Testis (tissue), 3 donors: ENCODE results near the gene JADE2. TPM values are rescaled to one million over a fixed set of nuclear protein-coding genes. Genes with fewer than 3 reads are reported as not detected.

Source experiments
- DNase-seq: peaks from one replicate; pipeline ENCODE4 v3.0.0-alpha.2; 2019
- H3K27ac ChIP-seq, 2 donors: fragments of 200-600 bp; sonication (generic); one replicate each; pipeline ENCODE4 v1.5.1; 2019
- H3K27me3 ChIP-seq: fragments of 200-600 bp; sonication (generic); one replicate; pipeline ENCODE4 v1.5.1; 2019
- H3K36me3 ChIP-seq: fragments of 200-600 bp; sonication (generic); one replicate; pipeline ENCODE4 v1.5.1; 2017; ENCODE audit warnings: low read depth; ENCODE audit errors: missing control alignments
- H3K4me1 ChIP-seq: fragments of 200-600 bp; sonication (generic); one replicate; pipeline ENCODE4 v1.5.1; 2019
- H3K4me3 ChIP-seq, 2 donors: fragments of 200-600 bp; sonication (generic); one replicate each; pipeline ENCODE4 v1.5.1; 2017 to 2019
- H3K9me3 ChIP-seq: fragments of 200-600 bp; sonication (generic); one replicate; pipeline ENCODE4 v1.5.1; 2017
- CTCF ChIP-seq, 3 experiments: fragments of 450-650 bp in 2 of 3; fragments of 200-600 bp in 1 of 3; sonication (generic) in 1 of 3; IDR thresholded peaks; one replicate each; pipeline ENCODE4 v1.5.1; 2016 to 2019; ENCODE audit warnings: antibody characterized with exemption in 3 of 3, mild to moderate bottlenecking in 2 of 3, moderate library complexity in 1 of 3
- POLR2A ChIP-seq: fragments of 450-650 bp; IDR thresholded peaks from one replicate; pipeline ENCODE4 v1.6.1; 2017; ENCODE audit warnings: antibody characterized with exemption, mild to moderate bottlenecking, moderate library complexity
- WGBS, 2 donors: methylation state at CpG; one replicate each; pipeline ENCODE4 v1.1.5; 2018; 5-methylcytosine and 5-hydroxymethylcytosine counted together
- intact Hi-C: fragments of 100-400 bp; cut with DNase I; formaldehyde crosslinking; loops from one replicate; pipeline ENCODE4 v1.15.1; 2023; ENCODE audit warnings: low total_unique reads
- polyA plus RNA-seq: library from polyadenylated mRNA; stranded (reverse); fragments of 350-450 nt; fragmentation: Illumina TruSeq; extraction: RNeasy Lipid Tissue Mini Kit (QIAGEN cat#74804); gene quantifications from one replicate; pipeline ENCODE4 v1.2.3, GENCODE V29; 2014; ENCODE audit warnings: low read depth, low replicate concordance; ENCODE audit not compliant: insufficient read depth
- total RNA-seq, 2 donors: library from RNA; depleted of rRNA; stranded (reverse); fragments of >200 nt; gene quantifications; one replicate each; pipeline ENCODE4 v1.2.3, GENCODE V29; 2016

Gene JADE2
- total and polyA plus RNA-seq, 3 donors from 2014 or later = 26.0 to 67.2 (median 54.5) TPM

GRCh38 chr5:134503088-134503936 is 22.2 kb upstream of the JADE2 start:
- WGBS, 2 donors = 73 to 91% methylated on average over 8 to 11 of the region's 11 CpGs
- H3K36me3 ChIP-seq = no peaks in the 10 kb centered on the region
- peak; percentile 27 for DNase-seq
- peak overlapping the region in 1 of 2 donors; percentile 52 for H3K27ac ChIP-seq
- TF ChIP-seq POLR2A = no peak
- TF ChIP-seq CTCF (IDR thresholded peaks at IDR 0.05) = no peak
- no peaks in the 10 kb centered on the region for H3K27me3 ChIP-seq
- no peaks in the 10 kb centered on the region for H3K9me3 ChIP-seq
- intact Hi-C loops = no loop called here
- H3K4me1 ChIP-seq = peaks cover 8% of the 10 kb centered on the region
- no peak overlapping the region for H3K4me3 ChIP-seq

- no peak for TF ChIP-seq CTCF (IDR thresholded peaks at IDR 0.05)
- TF ChIP-seq POLR2A = no peak
- Histone ChIP-seq H3K27ac (peak overlapping the region in 1 of 2 donors; percentile 52), H3K27me3 (no peaks in the 10 kb centered on the region), H3K36me3 (no peaks in the 10 kb centered on the region), H3K4me3 (no peak overlapping the region), H3K9me3 (no peaks in the 10 kb centered on the region), H3K4me1 (peaks cover 8% of the 10 kb centered on the region)
- 86 to 91% methylated on average over 3 of the region's 3 CpGs for WGBS, 2 donors
- intact Hi-C loops = no loop called here
- DNase-seq = no peak
These were observed 21.5 kb upstream of the JADE2 start for GRCh38 chr5:134503937-134504437.

- no peak for DNase-seq
- no peaks in the 10 kb centered on the region for H3K36me3 ChIP-seq
- intact Hi-C loops = no loop called here
- TF ChIP-seq POLR2A (no peak), CTCF (IDR thresholded peaks at IDR 0.05) (no peak)
- 89 to 91% methylated on average over 12 of the region's 12 CpGs for WGBS, 2 donors
- no peak overlapping the region for H3K4me3 ChIP-seq
- no peaks in the 10 kb centered on the region for H3K27me3 ChIP-seq
- H3K27ac ChIP-seq = no peak overlapping the region
- H3K4me1 ChIP-seq = peaks cover 8% of the 10 kb centered on the region
- no peaks in the 10 kb centered on the region for H3K9me3 ChIP-seq
These were observed 20.7 kb upstream of the JADE2 start for GRCh38 chr5:134504629-134505300.

- WGBS, 2 donors = 54 to 58% methylated on average over 6 to 10 of the region's 10 CpGs
- peaks cover 19% of the 10 kb centered on the region for H3K4me1 ChIP-seq
- peak; percentile 74 for DNase-seq
- H3K36me3 ChIP-seq = no peaks in the 10 kb centered on the region
- intact Hi-C loops = no loop called here
- no peaks in the 10 kb centered on the region for H3K27me3 ChIP-seq
- no peak overlapping the region for H3K4me3 ChIP-seq
- TF ChIP-seq CTCF (IDR thresholded peaks at IDR 0.05) = no peak
- TF ChIP-seq POLR2A = no peak
- no peak overlapping the region for H3K27ac ChIP-seq
- H3K9me3 ChIP-seq = no peaks in the 10 kb centered on the region
These were observed 19.1 kb upstream of the JADE2 start for GRCh38 chr5:134506054-134507039.
